Subcutaneous adipose tissue (tissue), 4 donors: ENCODE data around the gene CAMTA1. TPM values are rescaled to one million over a fixed set of nuclear protein-coding genes. Genes with fewer than 3 reads are reported as not detected.

Experiments used
- CTCF ChIP-seq: fragments of 450-650 bp; IDR thresholded peaks from one replicate; pipeline ENCODE4 v1.5.1; 2016; ENCODE audit warnings: low read depth, mild to moderate bottlenecking, control low read depth, antibody characterized with exemption, moderate library complexity
- total RNA-seq, 4 donors: library from RNA; depleted of rRNA; stranded (reverse); fragments of >200 nt; gene quantifications; one replicate each; pipeline ENCODE4 v1.1.0, GENCODE V29; 2016

The CAMTA1 gene
- total RNA-seq, 4 donors from 2014 or later = 58.6 to 82.5 (median 78.0) TPM

GRCh38 chr1:6783936-6784559, 1.2 kb upstream of the CAMTA1 start:
- no peak for TF ChIP-seq CTCF

- no peak for TF ChIP-seq CTCF
These were observed 515 bp upstream of the CAMTA1 start for GRCh38 chr1:6784560-6785317.

GRCh38 chr1:6785728-6786505, 663 bp downstream of the CAMTA1 start:
- TF ChIP-seq CTCF = no peak

DNA sequence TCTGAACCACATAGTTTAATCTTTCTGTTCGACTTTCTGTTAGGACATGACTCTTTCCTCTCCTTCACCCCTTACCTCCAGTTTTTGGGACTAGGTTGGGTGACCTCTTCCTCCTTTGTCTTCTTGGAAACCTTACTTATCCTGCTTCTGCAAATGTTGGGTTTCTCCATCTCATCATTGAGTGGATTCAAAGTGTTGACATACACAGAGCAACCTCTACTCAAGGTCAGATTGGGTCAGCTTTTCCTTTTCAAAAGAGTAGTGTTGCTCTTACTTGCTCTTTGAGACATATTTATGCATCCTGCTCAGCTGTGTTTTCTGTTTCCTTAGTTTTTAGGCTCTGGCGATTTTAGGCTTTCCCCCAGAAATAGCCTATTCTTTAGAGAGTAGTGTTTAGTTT, 3.7 kb downstream of the CAMTA1 start:
- no peak for TF ChIP-seq CTCF

DNA sequence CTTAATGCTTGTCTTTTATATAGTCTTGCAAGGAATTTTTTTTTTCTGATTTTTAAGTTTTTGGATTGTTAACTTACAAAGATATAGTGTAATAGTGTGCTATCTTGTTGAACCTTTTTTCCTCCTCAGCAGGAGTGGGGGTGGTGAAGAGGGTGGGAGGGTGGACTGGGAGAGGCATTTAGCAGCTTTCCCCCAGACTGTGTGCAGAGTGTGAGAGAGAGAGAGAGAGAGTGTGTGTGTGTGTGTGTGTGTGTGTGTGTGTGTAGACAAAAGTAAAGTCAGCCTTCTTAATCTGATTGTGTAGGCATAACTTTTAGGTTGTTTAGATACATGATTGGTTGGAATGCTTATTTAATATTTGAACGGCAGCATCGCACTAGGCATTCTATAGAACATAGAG, 4.9 kb downstream of the CAMTA1 start:
- no peak for TF ChIP-seq CTCF

DNA sequence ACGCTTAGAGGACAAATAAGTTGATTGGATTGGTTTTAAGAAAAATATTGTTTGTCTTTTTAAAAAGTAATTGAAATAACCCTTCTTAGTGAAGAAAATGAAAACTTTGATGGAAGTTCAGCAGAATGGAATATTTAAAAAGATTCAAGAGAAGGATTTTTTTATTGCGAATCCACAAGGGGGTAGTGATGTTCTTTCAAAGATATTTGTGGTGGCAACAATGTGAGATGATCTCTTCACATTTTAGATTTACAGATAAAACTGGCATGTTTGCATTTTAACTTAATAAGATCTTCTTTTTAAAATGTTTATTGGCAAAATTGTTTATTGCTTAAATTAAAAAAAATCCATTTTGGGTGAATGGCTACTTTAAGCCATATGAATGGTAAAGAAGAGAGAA, 8.9 kb downstream of the CAMTA1 start:
- no peak for TF ChIP-seq CTCF

- TF ChIP-seq CTCF = no peak
These were observed 9.9 kb downstream of the CAMTA1 start for GRCh38 chr1:6795203-6795602.
